GM12878 (cell line): ENCODE results near the gene P4HTM. TPM values are rescaled to one million over a fixed set of nuclear protein-coding genes. Genes with fewer than 3 reads are reported as not detected.

ENCODE experiments used
- ATAC-seq: fragments of 200-7000 bp; cut with Tn5 transposase; 3 replicates; pipeline ENCODE4 v1.9.1; 2020; ENCODE audit warnings: mild to moderate bottlenecking, moderate library complexity
- BruUV-seq: library from RNA; stranded (reverse); fragments of 400-500 nt; replicated peaks from 2 replicates; lab custom pipeline; 2021; lab: Mats Ljungman, UMichigan
- CTCF ChIA-PET: fragments of 300-600 bp; sonication (Branson Sonifier 250); formaldehyde crosslinking; extraction: SDS; loops from one replicate; lab custom pipeline; 2021; ENCODE audit warnings: inconsistent platforms; lab: Yijun Ruan, JAX
- POLR2A ChIA-PET: fragments of 350-600 bp; formaldehyde crosslinking; extraction: SDS; loops from one replicate; lab custom pipeline; 2021; ENCODE audit warnings: inconsistent platforms; lab: Charles Lee
- RAD21 ChIA-PET: fragments of 300-600 bp; sonication (Branson Sonifier 250); formaldehyde crosslinking; loops from one replicate; lab custom pipeline; 2023; ENCODE audit warnings: antibody characterized with exemption; ENCODE audit not compliant: unreplicated experiment; lab: Charles Lee
- SMC1A ChIA-PET: fragments of 300-600 bp; sonication (Branson Sonifier 250); formaldehyde crosslinking; loops from one replicate; lab custom pipeline; 2023; ENCODE audit not compliant: unreplicated experiment, uncharacterized antibody; lab: Charles Lee
- DNase-seq: peaks from one replicate; pipeline ENCODE4 v3.0.0-alpha.2; 2011; ENCODE audit warnings: low read depth, low spot score
- FAIRE-seq: peaks from 3 replicates; lab custom pipeline; 2011; peaks lifted over from hg19 to GRCh38; lab: Jason Lieb, UNC
- H2AFZ ChIP-seq: 2 replicates; pipeline ENCODE4 v1.6.0; 2011; ENCODE audit warnings: low read depth, low read length, control low read depth; ENCODE audit not compliant: control insufficient read depth
- H3K27ac ChIP-seq: 2 replicates; pipeline ENCODE4 v1.5.1; 2011; ENCODE audit warnings: control low read depth; ENCODE audit not compliant: control insufficient read depth, insufficient read depth
- H3K27me3 ChIP-seq, 2 experiments: replicated peaks in 1 of 2; 2 replicates each; pipeline versions ENCODE4 v1.6.0 to v1.6.1; 2011; ENCODE audit warnings: low read length in 1 of 2; ENCODE audit not compliant: control insufficient read depth in 2 of 2, insufficient read depth in 2 of 2
- H3K36me3 ChIP-seq, 2 experiments: 2 replicates each; pipeline ENCODE4 v1.5.1; 2011; ENCODE audit warnings: low read length in 1 of 2; ENCODE audit not compliant: control insufficient read depth in 2 of 2, insufficient read depth in 2 of 2
- H3K4me1 ChIP-seq: 2 replicates; pipeline ENCODE4 v1.6.1; 2011; ENCODE audit warnings: mild to moderate bottlenecking, low read length, moderate library complexity, mixed read lengths; ENCODE audit not compliant: control insufficient read depth, insufficient read depth
- H3K4me2 ChIP-seq: 2 replicates; pipeline ENCODE4 v1.6.0; 2011; ENCODE audit warnings: control low read depth; ENCODE audit not compliant: control insufficient read depth, insufficient read depth
- H3K4me3 ChIP-seq: fragments of 200-600 bp; sonication (generic); 2 replicates; pipeline ENCODE4 v1.5.1; 2016
- H3K79me2 ChIP-seq: 2 replicates; pipeline ENCODE4 v1.6.0; 2011; ENCODE audit warnings: low read length; ENCODE audit not compliant: control insufficient read depth, insufficient read depth
- H3K9ac ChIP-seq: 2 replicates; pipeline ENCODE4 v1.8.0; 2011; ENCODE audit warnings: low read length, control low read depth, mixed read lengths; ENCODE audit not compliant: control insufficient read depth, insufficient read depth
- H3K9me3 ChIP-seq: replicated peaks from 3 replicates; pipeline ENCODE4 v1.5.1; 2011; ENCODE audit warnings: mild to moderate bottlenecking, low read length; ENCODE audit not compliant: control insufficient read depth, insufficient read depth
- H4K20me1 ChIP-seq: 2 replicates; pipeline ENCODE4 v1.6.0; 2011; ENCODE audit not compliant: control insufficient read depth, insufficient read depth
- CREB1 ChIP-seq: IDR thresholded peaks from 2 replicates; pipeline ENCODE4 v1.6.1; 2012; ENCODE audit warnings: low read depth, mild to moderate bottlenecking, inconsistent platforms
- GABPA ChIP-seq: IDR thresholded peaks from 2 replicates; pipeline ENCODE4 v1.6.1; 2014; ENCODE audit warnings: antibody characterized with exemption, low read depth, mild to moderate bottlenecking, inconsistent platforms
- MXI1 ChIP-seq: fragments of 150-350 bp; IDR thresholded peaks from 2 replicates; pipeline ENCODE4 v1.6.1; 2011; ENCODE audit warnings: low read depth, mild to moderate bottlenecking, inconsistent platforms, low read length, improper control_type of control experiment
- NR2C1 ChIP-seq: fragments of 450-650 bp; IDR thresholded peaks from 2 replicates; pipeline ENCODE4 v1.6.1; 2017; ENCODE audit warnings: antibody characterized with exemption, mild to moderate bottlenecking, moderate library complexity
- PAX8 ChIP-seq: fragments of 450-650 bp; IDR thresholded peaks from 2 replicates; pipeline ENCODE4 v1.6.1; 2017; ENCODE audit warnings: mild to moderate bottlenecking, moderate library complexity
- RFX5 ChIP-seq: IDR thresholded peaks from 2 replicates; pipeline ENCODE4 v1.6.1; 2011; ENCODE audit warnings: low read depth, low read length, improper control_type of control experiment
- SIX5 ChIP-seq: IDR thresholded peaks from 2 replicates; pipeline ENCODE4 v1.6.1; 2011; ENCODE audit warnings: mild to moderate bottlenecking, low read depth, low read length, moderate library complexity; ENCODE audit not compliant: severe bottlenecking
- SMAD1 ChIP-seq: fragments of 450-650 bp; IDR thresholded peaks from 2 replicates; pipeline ENCODE4 v1.6.1; 2018; ENCODE audit warnings: mild to moderate bottlenecking, low read depth; ENCODE audit not compliant: partially characterized antibody
- ZNF592 ChIP-seq: fragments of 450-650 bp; IDR thresholded peaks from 2 replicates; pipeline ENCODE4 v1.6.1; 2017; ENCODE audit warnings: mild to moderate bottlenecking, moderate library complexity
- WGBS: methylation state at CpG from one replicate; pipeline ENCODE4 v1.1.6; 2016; ENCODE audit warnings: low lambda C conversion rate; ENCODE audit not compliant: insufficient replicate concordance, insufficient coverage; ENCODE audit errors: missing lambda C conversion rate; 5-methylcytosine and 5-hydroxymethylcytosine counted together
- in situ Hi-C: fragments of 300-500 bp; cut with MboI; formaldehyde crosslinking; loops from 9 replicates; pipeline ENCODE4 v1.14.3; 2018; ENCODE audit warnings: mixed read lengths
- intact Hi-C: fragments of 100-400 bp; cut with micrococcal nuclease; formaldehyde crosslinking; loops from one replicate; pipeline ENCODE4 v1.14.2; 2022; ENCODE audit not compliant: unreplicated experiment
- polyA plus RNA-seq, 11 experiments: library from polyadenylated mRNA; depleted of rRNA in 4 of 11; unstranded in 6 of 11; stranded (reverse) in 5 of 11; fragments of >200 nt; fragmentation: Nextera tagmentation in 4 of 11; fragmentation: Illumina TruSeq in 1 of 11; extraction: Ambion mirVana in 4 of 11; extraction: Trizol in 1 of 11; gene quantifications; 1 replicate in 1 of 11; 2 replicates in 10 of 11; pipeline versions ENCODE4 v1.2.1 to v1.2.3, GENCODE V29; 2011 to 2016; ENCODE audit warnings: inconsistent platforms in 2 of 11, missing spikeins in 2 of 11, low read depth in 1 of 11
- total RNA-seq, 4 experiments: library from RNA; depleted of rRNA in 3 of 4; stranded (reverse); fragments of >200 nt in 3 of 4; fragmentation: Illumina TruSeq in 1 of 4; extraction: Trizol in 1 of 4; gene quantifications; 2 replicates each; pipeline versions ENCODE4 v1.2.1 to v1.2.3, GENCODE V29; 2013 to 2021
- TF ChIP-seq, protein P1 (sequence below): fragments of 450-650 bp; IDR thresholded peaks from 2 replicates; pipeline ENCODE4 v1.6.1; 2016; ENCODE audit warnings: mild to moderate bottlenecking
- TF ChIP-seq, protein P2 (sequence below): fragments of 450-650 bp; IDR thresholded peaks from 2 replicates; pipeline ENCODE4 v1.6.1; 2016; ENCODE audit warnings: mild to moderate bottlenecking

P4HTM gene
- total and polyA plus RNA-seq, 10 of the 15 experiments (the other 5 are each of a cell fraction or from before 2014, with no cell fraction given), result 0.76 to 28.8 (median 22.9) TPM

- RAD21 ChIA-PET, result no interaction called here
Observed at GRCh38 chr3:48962340-48962739, 27.7 kb upstream of the P4HTM start.

GRCh38 chr3:48962939-48963338, 27.1 kb upstream of the P4HTM start:
- TF ChIP-seq SIX5, result no peak
- TF ChIP-seq ZNF592, result no peak
- TF ChIP-seq, protein P1, sequence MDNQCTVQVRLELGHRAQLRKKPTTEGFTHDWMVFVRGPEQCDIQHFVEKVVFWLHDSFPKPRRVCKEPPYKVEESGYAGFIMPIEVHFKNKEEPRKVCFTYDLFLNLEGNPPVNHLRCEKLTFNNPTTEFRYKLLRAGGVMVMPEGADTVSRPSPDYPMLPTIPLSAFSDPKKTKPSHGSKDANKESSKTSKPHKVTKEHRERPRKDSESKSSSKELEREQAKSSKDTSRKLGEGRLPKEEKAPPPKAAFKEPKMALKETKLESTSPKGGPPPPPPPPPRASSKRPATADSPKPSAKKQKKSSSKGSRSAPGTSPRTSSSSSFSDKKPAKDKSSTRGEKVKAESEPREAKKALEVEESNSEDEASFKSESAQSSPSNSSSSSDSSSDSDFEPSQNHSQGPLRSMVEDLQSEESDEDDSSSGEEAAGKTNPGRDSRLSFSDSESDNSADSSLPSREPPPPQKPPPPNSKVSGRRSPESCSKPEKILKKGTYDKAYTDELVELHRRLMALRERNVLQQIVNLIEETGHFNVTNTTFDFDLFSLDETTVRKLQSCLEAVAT, result no peak
- TF ChIP-seq PAX8, result no peak
- no peak for TF ChIP-seq SMAD1
- TF ChIP-seq CREB1, result no peak
- TF ChIP-seq GABPA, result no peak
- TF ChIP-seq NR2C1, result no peak
- TF ChIP-seq RFX5, result no peak
- TF ChIP-seq, protein P2, sequence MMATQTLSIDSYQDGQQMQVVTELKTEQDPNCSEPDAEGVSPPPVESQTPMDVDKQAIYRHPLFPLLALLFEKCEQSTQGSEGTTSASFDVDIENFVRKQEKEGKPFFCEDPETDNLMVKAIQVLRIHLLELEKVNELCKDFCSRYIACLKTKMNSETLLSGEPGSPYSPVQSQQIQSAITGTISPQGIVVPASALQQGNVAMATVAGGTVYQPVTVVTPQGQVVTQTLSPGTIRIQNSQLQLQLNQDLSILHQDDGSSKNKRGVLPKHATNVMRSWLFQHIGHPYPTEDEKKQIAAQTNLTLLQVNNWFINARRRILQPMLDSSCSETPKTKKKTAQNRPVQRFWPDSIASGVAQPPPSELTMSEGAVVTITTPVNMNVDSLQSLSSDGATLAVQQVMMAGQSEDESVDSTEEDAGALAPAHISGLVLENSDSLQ, result no peak
- TF ChIP-seq MXI1, result no peak
- TF ChIP-seq, all 136 proteins: peak for 0
- H3K79me2 ChIP-seq, result no peaks in the 10 kb centered on the region
- BruUV-seq, result no TSS peak
- H3K27ac ChIP-seq, result no peak overlapping the region
- H3K36me3 ChIP-seq, result peaks cover 7 to 10% of the 10 kb centered on the region in 2 experiments
- no peak for ATAC-seq
- H2AFZ ChIP-seq, result no peak overlapping the region
- H3K4me2 ChIP-seq, result no peak overlapping the region
- H3K27me3 ChIP-seq, result no peaks in the 10 kb centered on the region
- in situ Hi-C loops (no loop called here), intact Hi-C loops (no loop called here)
- H4K20me1 ChIP-seq, result no peaks in the 10 kb centered on the region
- no peaks in the 10 kb centered on the region for H3K9me3 ChIP-seq
- WGBS, result 84% methylated on average over 4 of the region's 4 CpGs
- no peak overlapping the region for H3K4me3 ChIP-seq
- RAD21 ChIA-PET, result no interaction called here
- peaks cover 15% of the 10 kb centered on the region for H3K4me1 ChIP-seq
- SMC1A ChIA-PET, result no interaction called here
- CTCF ChIA-PET, result interaction anchor here (1.6 kb wide), 1 partner anchor 25 kb away, joined by 5 read pairs; no protein-coding TSS in a partner anchor
- DNase-seq, result no peak
- no peak for FAIRE-seq
- no peak overlapping the region for H3K9ac ChIP-seq
- POLR2A ChIA-PET, result interaction anchor here (1.0 kb wide), 1 partner anchor 12 kb away, joined by 5 read pairs; no protein-coding TSS in a partner anchor

More at GRCh38 chr3:48962340-48962739, 27.7 kb upstream of the P4HTM start:
- Histone ChIP-seq H3K36me3 (peaks cover 7 to 11% of the 10 kb centered on the region in 2 experiments), H3K79me2 (no peaks in the 10 kb centered on the region), H4K20me1 (no peaks in the 10 kb centered on the region), H3K9ac (no peak overlapping the region), H3K9me3 (no peaks in the 10 kb centered on the region), H3K4me3 (no peak overlapping the region), H3K4me1 (peaks cover 15% of the 10 kb centered on the region), H2AFZ (no peak overlapping the region), H3K4me2 (no peak overlapping the region), H3K27me3 (no peaks in the 10 kb centered on the region), H3K27ac (no peak overlapping the region)
- ChIA-PET SMC1A (no interaction called here), CTCF (no interaction called here), POLR2A (no interaction called here)
- FAIRE-seq (no peak), ATAC-seq (no peak), DNase-seq (no peak)
- no peak for TF ChIP-seq NR2C1
- BruUV-seq, result no TSS peak
- in situ Hi-C loops, result no loop called here
- WGBS, result 100% methylated on average over 2 of the region's 2 CpGs
- intact Hi-C loops, result no loop called here
